HCT116 (cell line): Measurements from ENCODE around the gene SLC24A3. TPM values are rescaled to one million over a fixed set of nuclear protein-coding genes. Genes with fewer than 3 reads are reported as not detected.

ENCODE experiments used
- ATAC-seq: fragments of 200-7000 bp; cut with Tn5 transposase; 2 replicates; pipeline ENCODE4 v1.9.1; 2020; ENCODE audit warnings: mild to moderate bottlenecking, moderate library complexity
- BruUV-seq: library from RNA; stranded (reverse); fragments of 400-500 nt; replicated peaks from 2 replicates; lab custom pipeline; 2021; lab: Mats Ljungman, UMichigan
- CTCF ChIA-PET: fragments of 300-600 bp; sonication (Branson Sonifier 250); formaldehyde crosslinking; loops from one replicate; lab custom pipeline; 2021; ENCODE audit warnings: antibody characterized with exemption; lab: Charles Lee
- POLR2A ChIA-PET: fragments of 300-600, 350-600 bp; sonication (Branson Sonifier 250); formaldehyde crosslinking; loops from one replicate; lab custom pipeline; 2021; ENCODE audit warnings: antibody characterized with exemption; lab: Charles Lee
- RAD21 ChIA-PET, 2 experiments: fragments of 300-600 bp; sonication (Branson Sonifier 250); formaldehyde crosslinking; loops; one replicate each; lab custom pipeline; 2023; ENCODE audit warnings: low total read pairs in 2 of 2; ENCODE audit not compliant: uncharacterized antibody in 2 of 2, unreplicated experiment in 2 of 2, low non-redundant PET in 1 of 2; lab: Charles Lee
- DNase-seq: peaks from one replicate; pipeline ENCODE4 v3.0.0-alpha.2; 2010; ENCODE audit warnings: low read depth, low spot score
- H2AFZ ChIP-seq: fragments of 200-600 bp; shearing (Covaris generic), sonication (generic); 2 replicates; pipeline ENCODE4 v1.6.1; 2017; ENCODE audit warnings: low read depth, mixed run types, mixed read lengths, antibody characterized with exemption, low read length; ENCODE audit not compliant: poor library complexity, severe bottlenecking
- H3K27ac ChIP-seq: 2 replicates; pipeline ENCODE4 v1.5.1; 2012; ENCODE audit warnings: low read depth, low read length
- H3K27me3 ChIP-seq: fragments of 200-600 bp; sonication (generic); 2 replicates; pipeline ENCODE4 v1.6.1; 2016; ENCODE audit warnings: mixed run types, low read length, mixed read lengths; ENCODE audit not compliant: insufficient read depth
- H3K36me3 ChIP-seq, 2 experiments: fragments of 200-500 bp in 1 of 2; fragments of 200-600 bp in 1 of 2; sonication (Bioruptor generic) in 1 of 2; sonication (generic) in 1 of 2; 2 replicates each; pipeline versions ENCODE4 v1.5.1 to v1.6.1; 2014 to 2016; ENCODE audit warnings: low read length in 2 of 2, inconsistent platforms in 1 of 2, mixed read lengths in 1 of 2, mixed run types in 1 of 2; ENCODE audit not compliant: insufficient read depth in 2 of 2, control insufficient read depth in 1 of 2
- H3K4me1 ChIP-seq, 2 experiments: fragments of 200-600 bp in 1 of 2; sonication (generic) in 1 of 2; 2 replicates each; pipeline versions ENCODE4 v1.5.1 to v1.6.1; 2012 to 2017; ENCODE audit warnings: low read length in 2 of 2, inconsistent platforms in 1 of 2, mild to moderate bottlenecking in 1 of 2, mixed read lengths in 1 of 2, mixed run types in 1 of 2, moderate library complexity in 1 of 2; ENCODE audit not compliant: insufficient read depth in 2 of 2, control insufficient read depth in 1 of 2
- H3K4me2 ChIP-seq: fragments of 200-600 bp; sonication (generic); 2 replicates; pipeline ENCODE4 v1.6.1; 2017; ENCODE audit warnings: mixed run types, low read length, mixed read lengths
- H3K4me3 ChIP-seq, 2 experiments: fragments of 200-600 bp in 1 of 2; sonication (generic) in 1 of 2; replicated peaks in 1 of 2; 2 replicates each; pipeline ENCODE4 v1.5.1; 2011 to 2016; ENCODE audit warnings: low read length in 2 of 2, control low read depth in 1 of 2, low read depth in 1 of 2, mild to moderate bottlenecking in 1 of 2, mixed read lengths in 1 of 2, mixed run types in 1 of 2
- H3K79me2 ChIP-seq: fragments of 200-600 bp; sonication (generic); 2 replicates; pipeline ENCODE4 v1.6.1; 2017; ENCODE audit warnings: mild to moderate bottlenecking, mixed run types, low read length, moderate library complexity, mixed read lengths; ENCODE audit not compliant: insufficient read depth
- H3K9ac ChIP-seq: fragments of 200-600 bp; sonication (generic); 2 replicates; pipeline ENCODE4 v1.6.1; 2016; ENCODE audit warnings: low read length, mixed read lengths
- H3K9me2 ChIP-seq: fragments of 200-600 bp; sonication (generic), shearing (Covaris generic); 2 replicates; pipeline ENCODE4 v1.6.1; 2017; ENCODE audit warnings: mixed run types, mild to moderate bottlenecking, moderate library complexity; ENCODE audit not compliant: insufficient read depth
- H3K9me3 ChIP-seq, 2 experiments: fragments of 200-500 bp in 1 of 2; fragments of 200-600 bp in 1 of 2; sonication (Bioruptor generic) in 1 of 2; sonication (generic) in 1 of 2; 2 replicates each; pipeline ENCODE4 v1.6.1; 2014 to 2017; ENCODE audit warnings: low read length in 2 of 2, mixed read lengths in 2 of 2, inconsistent platforms in 1 of 2, low read depth in 1 of 2, mild to moderate bottlenecking in 1 of 2, mixed run types in 1 of 2, moderate library complexity in 1 of 2; ENCODE audit not compliant: control insufficient read depth in 1 of 2, insufficient read depth in 1 of 2
- H4K20me1 ChIP-seq: fragments of 200-600 bp; sonication (generic), shearing (Covaris generic); 2 replicates; pipeline ENCODE4 v1.6.1; 2017; ENCODE audit warnings: mixed run types, mild to moderate bottlenecking, moderate library complexity; ENCODE audit not compliant: insufficient read depth
- CBX3 ChIP-seq: IDR thresholded peaks from 2 replicates; pipeline ENCODE4 v1.6.1; 2012; ENCODE audit warnings: low read depth
- CEBPB ChIP-seq: IDR thresholded peaks from 2 replicates; pipeline ENCODE4 v1.6.1; 2012; ENCODE audit warnings: low read depth
- ELF1 ChIP-seq: IDR thresholded peaks from 2 replicates; pipeline ENCODE4 v1.6.1; 2012; ENCODE audit warnings: low read depth, borderline replicate concordance
- RAD21 ChIP-seq: IDR thresholded peaks from 2 replicates; pipeline ENCODE4 v1.6.1; 2012; ENCODE audit warnings: low read depth, mild to moderate bottlenecking
- SIN3A ChIP-seq: IDR thresholded peaks from 2 replicates; pipeline ENCODE4 v1.6.1; 2012; ENCODE audit warnings: low read depth
- TCF7L2 ChIP-seq: IDR thresholded peaks from 2 replicates; pipeline ENCODE4 v1.7.0; 2011; ENCODE audit warnings: borderline replicate concordance, inconsistent platforms; ENCODE audit not compliant: insufficient read depth, insufficient read length; ENCODE audit errors: extremely low read depth
- ZFX ChIP-seq: fragments of 450-650 bp; IDR thresholded peaks from 2 replicates; pipeline ENCODE4 v1.6.1; 2017
- intact Hi-C: fragments of 100-400 bp; cut with micrococcal nuclease; formaldehyde crosslinking; loops from 2 replicates; pipeline ENCODE4 v1.10.0; 2022
- total RNA-seq: library from RNA; stranded (reverse); gene quantifications from one replicate; pipeline ENCODE4 v1.2.1, GENCODE V29; 2021; ENCODE audit not compliant: unreplicated experiment
- TF ChIP-seq, protein P1 (sequence below): IDR thresholded peaks from 2 replicates; pipeline ENCODE4 v1.6.1; 2011; ENCODE audit warnings: mild to moderate bottlenecking, low read length, moderate library complexity; ENCODE audit not compliant: insufficient replicate concordance; ENCODE audit errors: extremely low read depth
- TF ChIP-seq, protein P2 (sequence below): IDR thresholded peaks from 2 replicates; pipeline ENCODE4 v1.6.1; 2012

Gene SLC24A3
- total RNA-seq, 1 experiment from 2014 or later: not detected

DNA sequence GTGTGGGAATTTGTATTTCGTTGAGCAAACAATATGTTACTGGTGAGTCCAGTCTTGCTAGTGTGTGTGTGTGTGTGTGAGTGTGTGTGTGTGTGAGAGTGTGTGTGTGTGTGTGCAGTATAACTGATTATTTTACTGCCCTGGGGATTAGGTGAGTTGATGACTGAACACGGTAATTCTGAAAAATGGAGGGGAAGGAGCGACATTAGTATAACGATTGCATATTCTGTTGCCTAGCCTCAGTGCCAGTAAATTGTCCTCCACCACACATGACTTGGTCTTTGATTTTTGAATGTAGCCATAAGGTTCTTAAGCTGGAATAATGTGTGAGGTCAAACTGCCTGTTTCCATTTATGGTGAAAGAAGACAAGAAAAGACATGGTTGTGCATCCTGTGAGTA, 121.1 kb downstream of the SLC24A3 start:
- H3K4me2 ChIP-seq: no peak overlapping the region
- DNase-seq: no peak
- no peak overlapping the region for H3K4me3 ChIP-seq
- H3K4me1 ChIP-seq: no peaks in the 10 kb centered on the region
- H4K20me1 ChIP-seq: no peaks in the 10 kb centered on the region
- RAD21 ChIA-PET: no interaction called here
- H3K9me2 ChIP-seq: no peaks in the 10 kb centered on the region
- no peaks in the 10 kb centered on the region for H3K79me2 ChIP-seq
- no peaks in the 10 kb centered on the region for H3K9me3 ChIP-seq
- H3K27me3 ChIP-seq: no peaks in the 10 kb centered on the region
- no peak overlapping the region for H3K9ac ChIP-seq
- ATAC-seq: no peak
- H2AFZ ChIP-seq: no peak overlapping the region
- intact Hi-C loops: no loop called here
- TF ChIP-seq TCF7L2 (no peak), RAD21 (no peak)
- POLR2A ChIA-PET: no interaction called here
- no peak overlapping the region for H3K27ac ChIP-seq
- BruUV-seq: no TSS peak
- H3K36me3 ChIP-seq: no peaks in the 10 kb centered on the region
- CTCF ChIA-PET: no interaction called here

DNA sequence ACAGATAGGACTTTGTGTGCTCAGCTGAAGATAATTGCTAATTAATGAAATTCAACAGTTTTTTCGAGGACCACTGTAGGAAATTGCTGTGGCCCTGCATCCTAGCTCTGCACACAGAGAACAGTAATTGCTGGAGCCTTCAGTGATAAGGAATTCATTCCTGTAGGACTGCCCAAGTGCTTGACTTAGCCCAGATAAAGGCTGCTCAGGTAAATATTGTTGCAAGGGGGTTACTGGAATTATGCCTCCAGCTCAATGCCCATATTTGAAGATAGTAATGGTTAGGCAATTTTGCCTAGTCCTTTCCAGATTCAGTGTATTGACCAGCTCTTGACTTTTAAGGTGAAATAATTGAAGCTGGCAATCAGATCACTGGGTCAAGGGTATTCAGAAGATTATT, 122.9 kb downstream of the SLC24A3 start:
- no peaks in the 10 kb centered on the region for H3K27me3 ChIP-seq
- H4K20me1 ChIP-seq: no peaks in the 10 kb centered on the region
- ATAC-seq: no peak
- H3K4me1 ChIP-seq: no peaks in the 10 kb centered on the region
- RAD21 ChIA-PET: no interaction called here
- H3K79me2 ChIP-seq: no peaks in the 10 kb centered on the region
- H3K9ac ChIP-seq: no peak overlapping the region
- no peak for TF ChIP-seq SIN3A
- BruUV-seq: no TSS peak
- H3K9me3 ChIP-seq: no peaks in the 10 kb centered on the region
- H3K36me3 ChIP-seq: no peaks in the 10 kb centered on the region
- H3K4me2 ChIP-seq: no peak overlapping the region
- no peak overlapping the region for H2AFZ ChIP-seq
- CTCF ChIA-PET: no interaction called here
- H3K4me3 ChIP-seq: no peak overlapping the region
- intact Hi-C loops: no loop called here
- H3K27ac ChIP-seq: no peak overlapping the region
- DNase-seq: no peak
- H3K9me2 ChIP-seq: no peaks in the 10 kb centered on the region
- POLR2A ChIA-PET: no interaction called here

DNA sequence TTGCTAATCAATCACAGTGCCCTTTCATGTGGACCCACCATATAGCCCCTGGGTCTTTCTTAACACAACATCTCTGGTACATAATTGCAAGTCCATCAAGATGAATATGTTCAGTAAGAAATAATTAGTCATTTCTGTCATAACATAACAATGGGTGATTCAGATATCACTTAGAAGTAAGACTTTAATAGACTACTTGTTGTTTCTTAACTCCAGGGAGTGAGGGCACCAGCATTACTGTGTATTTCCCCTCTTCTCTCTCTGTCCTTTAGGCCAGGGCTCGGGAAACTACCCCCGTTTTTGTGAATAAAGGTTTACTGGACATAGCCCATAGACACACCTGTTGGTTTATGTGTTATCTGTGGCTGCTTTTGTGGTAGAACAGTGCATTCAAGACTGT, 123.5 kb downstream of the SLC24A3 start:
- H3K9me2 ChIP-seq: no peaks in the 10 kb centered on the region
- H2AFZ ChIP-seq: no peak overlapping the region
- H3K27me3 ChIP-seq: no peaks in the 10 kb centered on the region
- no peak for ATAC-seq
- no peaks in the 10 kb centered on the region for H4K20me1 ChIP-seq
- ChIA-PET CTCF (no interaction called here), RAD21 (no interaction called here), POLR2A (no interaction called here)
- no peaks in the 10 kb centered on the region for H3K4me1 ChIP-seq
- no peaks in the 10 kb centered on the region for H3K9me3 ChIP-seq
- H3K4me2 ChIP-seq: no peak overlapping the region
- no peak overlapping the region for H3K27ac ChIP-seq
- no peak for DNase-seq
- no peak overlapping the region for H3K4me3 ChIP-seq
- intact Hi-C loops: no loop called here
- H3K36me3 ChIP-seq: no peaks in the 10 kb centered on the region
- TF ChIP-seq RAD21 (no peak), CBX3 (no peak), CEBPB (no peak), ELF1 (no peak), ZFX (no peak)
- TF ChIP-seq, protein P1, sequence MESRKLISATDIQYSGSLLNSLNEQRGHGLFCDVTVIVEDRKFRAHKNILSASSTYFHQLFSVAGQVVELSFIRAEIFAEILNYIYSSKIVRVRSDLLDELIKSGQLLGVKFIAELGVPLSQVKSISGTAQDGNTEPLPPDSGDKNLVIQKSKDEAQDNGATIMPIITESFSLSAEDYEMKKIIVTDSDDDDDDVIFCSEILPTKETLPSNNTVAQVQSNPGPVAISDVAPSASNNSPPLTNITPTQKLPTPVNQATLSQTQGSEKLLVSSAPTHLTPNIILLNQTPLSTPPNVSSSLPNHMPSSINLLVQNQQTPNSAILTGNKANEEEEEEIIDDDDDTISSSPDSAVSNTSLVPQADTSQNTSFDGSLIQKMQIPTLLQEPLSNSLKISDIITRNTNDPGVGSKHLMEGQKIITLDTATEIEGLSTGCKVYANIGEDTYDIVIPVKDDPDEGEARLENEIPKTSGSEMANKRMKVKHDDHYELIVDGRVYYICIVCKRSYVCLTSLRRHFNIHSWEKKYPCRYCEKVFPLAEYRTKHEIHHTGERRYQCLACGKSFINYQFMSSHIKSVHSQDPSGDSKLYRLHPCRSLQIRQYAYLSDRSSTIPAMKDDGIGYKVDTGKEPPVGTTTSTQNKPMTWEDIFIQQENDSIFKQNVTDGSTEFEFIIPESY: no peak
- TF ChIP-seq, protein P2, sequence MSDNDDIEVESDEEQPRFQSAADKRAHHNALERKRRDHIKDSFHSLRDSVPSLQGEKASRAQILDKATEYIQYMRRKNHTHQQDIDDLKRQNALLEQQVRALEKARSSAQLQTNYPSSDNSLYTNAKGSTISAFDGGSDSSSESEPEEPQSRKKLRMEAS: no peak
- no TSS peak for BruUV-seq
- H3K79me2 ChIP-seq: no peaks in the 10 kb centered on the region
- no peak overlapping the region for H3K9ac ChIP-seq
